ENCODE results near the gene CLK3.
A peak's percentile ranks its signal among the peaks of the same experiment; 100 is the strongest.

The CLK3 gene

GRCh38 chr15:74603789-74604705, 11.6 kb upstream of the CLK3 start:
- DNase-seq: no peak

- DNase-seq: no peak
These were observed 10.4 kb upstream of the CLK3 start for GRCh38 chr15:74604983-74605794.

GRCh38 chr15:74605795-74606150, 9.9 kb upstream of the CLK3 start:
- DNase-seq: no peak

GRCh38 chr15:74608786-74609185, 6.8 kb upstream of the CLK3 start:
- DNase-seq: no peak

GRCh38 chr15:74609938-74610301, 5.7 kb upstream of the CLK3 start:
- DNase-seq: no peak

GRCh38 chr15:74610302-74610951, 5.2 kb upstream of the CLK3 start:
- DNase-seq: peak; percentile 99

- DNase-seq: no peak
These were observed 4.3 kb upstream of the CLK3 start for GRCh38 chr15:74611341-74611740.

- no peak for DNase-seq
These were observed 3.8 kb upstream of the CLK3 start for GRCh38 chr15:74611834-74612233.

GRCh38 chr15:74612677-74613076, 3.0 kb upstream of the CLK3 start:
- DNase-seq: no peak

- no peak for DNase-seq
These were observed 2.3 kb upstream of the CLK3 start for GRCh38 chr15:74613089-74613952.

- DNase-seq: no peak
These were observed 1.5 kb upstream of the CLK3 start for GRCh38 chr15:74613953-74614743.

- DNase-seq: peak; percentile 80
These were observed 710 bp upstream of the CLK3 start for GRCh38 chr15:74614744-74615507.

- peak; percentile 92 for DNase-seq
These were observed 817 bp downstream of the CLK3 start for GRCh38 chr15:74616366-74616939.

GRCh38 chr15:74616996-74617395, 1.4 kb downstream of the CLK3 start:
- peak; percentile 61 for DNase-seq

- no peak for DNase-seq
These were observed 3.4 kb downstream of the CLK3 start for GRCh38 chr15:74618841-74619596.

- no peak for DNase-seq
These were observed 4.4 kb downstream of the CLK3 start for GRCh38 chr15:74619916-74620635.

- DNase-seq: peak; percentile 91
These were observed 5.3 kb downstream of the CLK3 start for GRCh38 chr15:74620636-74621545.

GRCh38 chr15:74621546-74621920, 5.9 kb downstream of the CLK3 start:
- DNase-seq: no peak

Measured in hematopoietic multipotent progenitor cell treated with erythropoietin and hydrocortisone succinate and interleukin-3 and kit ligand, for 8 days (in vitro differentiated cells).